ENCODE measurements around the gene DPYD.

Gene DPYD

DNA sequence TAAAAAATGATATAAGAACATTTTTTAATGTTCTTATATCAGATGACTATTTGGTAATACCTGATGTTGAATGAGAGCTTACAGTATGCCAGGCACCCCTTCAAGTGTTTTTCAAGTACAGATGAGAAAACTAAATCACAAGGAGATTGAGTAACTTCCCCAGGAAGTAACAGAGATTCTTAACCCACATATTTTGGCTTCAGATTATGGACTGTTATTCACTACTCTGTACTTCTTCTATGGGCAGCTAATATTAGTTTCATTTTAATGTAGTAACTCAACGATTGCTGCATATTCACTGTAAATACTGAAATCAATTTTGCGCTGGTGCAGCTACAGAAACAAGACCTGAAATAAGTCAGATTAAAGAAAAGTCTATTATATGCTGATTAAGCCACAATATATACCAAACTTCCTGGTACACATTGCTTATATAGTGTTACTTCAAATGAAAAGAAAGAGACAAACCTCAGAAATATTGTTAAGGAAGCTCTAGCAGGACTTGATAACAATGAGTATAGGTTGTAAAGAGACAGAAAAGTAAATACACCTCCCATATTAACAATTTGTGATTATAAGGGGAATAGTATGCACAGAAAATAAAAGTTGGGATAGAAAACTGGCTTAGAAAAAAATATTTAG, 19.7 kb downstream of the DPYD start:
- DNase-seq (ENCODE audit: low read depth): peak; percentile 73
- H3K4me3 ChIP-seq (ENCODE audit: low read length): 0 out of 2 replicates have a peak overlapping the region, but pooled peaks have one; percentile 15
- TF ChIP-seq, protein P1, sequence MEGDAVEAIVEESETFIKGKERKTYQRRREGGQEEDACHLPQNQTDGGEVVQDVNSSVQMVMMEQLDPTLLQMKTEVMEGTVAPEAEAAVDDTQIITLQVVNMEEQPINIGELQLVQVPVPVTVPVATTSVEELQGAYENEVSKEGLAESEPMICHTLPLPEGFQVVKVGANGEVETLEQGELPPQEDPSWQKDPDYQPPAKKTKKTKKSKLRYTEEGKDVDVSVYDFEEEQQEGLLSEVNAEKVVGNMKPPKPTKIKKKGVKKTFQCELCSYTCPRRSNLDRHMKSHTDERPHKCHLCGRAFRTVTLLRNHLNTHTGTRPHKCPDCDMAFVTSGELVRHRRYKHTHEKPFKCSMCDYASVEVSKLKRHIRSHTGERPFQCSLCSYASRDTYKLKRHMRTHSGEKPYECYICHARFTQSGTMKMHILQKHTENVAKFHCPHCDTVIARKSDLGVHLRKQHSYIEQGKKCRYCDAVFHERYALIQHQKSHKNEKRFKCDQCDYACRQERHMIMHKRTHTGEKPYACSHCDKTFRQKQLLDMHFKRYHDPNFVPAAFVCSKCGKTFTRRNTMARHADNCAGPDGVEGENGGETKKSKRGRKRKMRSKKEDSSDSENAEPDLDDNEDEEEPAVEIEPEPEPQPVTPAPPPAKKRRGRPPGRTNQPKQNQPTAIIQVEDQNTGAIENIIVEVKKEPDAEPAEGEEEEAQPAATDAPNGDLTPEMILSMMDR (conservative IDR thresholded peaks at IDR 0.05; ENCODE audit: low read length): no peak

GRCh38 chr1:97898948-97899347, 21.9 kb downstream of the DPYD start:
- no peak for DNase-seq (ENCODE audit: low read depth)
- TF ChIP-seq, protein P1 (conservative IDR thresholded peaks at IDR 0.05; ENCODE audit: low read length): no peak
- no peak overlapping the region for H3K4me3 ChIP-seq (ENCODE audit: low read length)

DNA sequence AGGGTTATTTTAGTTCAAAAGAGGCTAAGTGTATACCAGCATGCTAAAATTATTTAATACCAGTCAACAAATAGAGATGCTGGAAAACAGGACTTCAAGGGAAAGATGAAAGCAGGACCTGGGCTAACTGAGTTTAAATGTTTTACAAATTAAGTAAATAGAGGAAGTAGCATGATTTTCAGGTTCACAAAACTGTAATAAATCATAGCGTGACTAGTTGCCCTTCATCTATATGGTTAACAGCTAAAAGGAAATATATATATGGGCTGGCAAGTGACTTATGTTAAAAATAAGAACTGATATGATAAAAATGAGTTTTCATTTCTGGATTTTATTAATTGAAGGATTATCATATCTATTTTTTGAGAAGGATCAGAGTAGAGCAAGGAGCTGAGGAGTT, 25.6 kb downstream of the DPYD start:
- DNase-seq (ENCODE audit: low read depth): no peak
- TF ChIP-seq, protein P1 (conservative IDR thresholded peaks at IDR 0.05; ENCODE audit: low read length): no peak
- no peak overlapping the region for H3K4me3 ChIP-seq (ENCODE audit: low read length)

- H3K4me3 ChIP-seq (ENCODE audit: low read length): no peak overlapping the region
- TF ChIP-seq, protein P1 (conservative IDR thresholded peaks at IDR 0.05; ENCODE audit: low read length): no peak
- no peak for DNase-seq (ENCODE audit: low read depth)
These were observed 27.0 kb downstream of the DPYD start for GRCh38 chr1:97893844-97894243.

DNA sequence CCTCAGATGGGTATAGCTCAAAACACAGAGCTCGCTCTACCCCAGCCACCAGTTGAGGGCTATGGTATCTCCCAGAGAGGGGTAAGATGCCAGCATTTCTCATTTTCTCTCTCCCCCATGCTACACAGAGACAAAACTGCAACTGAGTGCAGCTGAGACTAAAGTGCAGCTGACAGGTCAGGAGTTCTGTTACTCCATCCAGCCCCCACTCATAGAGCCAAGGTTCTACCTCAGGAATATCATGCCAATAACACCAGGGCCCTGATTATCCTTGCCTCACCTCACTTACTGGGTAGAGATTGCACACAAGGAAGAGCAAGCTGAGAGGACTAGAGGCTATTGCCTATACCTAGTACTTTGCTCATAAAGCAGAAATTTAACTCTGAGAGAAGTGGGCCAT, 34.6 kb downstream of the DPYD start:
- TF ChIP-seq, protein P1 (conservative IDR thresholded peaks at IDR 0.05; ENCODE audit: low read length): no peak
- DNase-seq (ENCODE audit: low read depth): no peak

GRCh38 chr1:97883823-97884222, 37.0 kb downstream of the DPYD start:
- no peak overlapping the region for H3K4me3 ChIP-seq (ENCODE audit: low read length)
- no peak for DNase-seq (ENCODE audit: low read depth)
- TF ChIP-seq, protein P1 (conservative IDR thresholded peaks at IDR 0.05; ENCODE audit: low read length): no peak

More for the DNA sequence above, 34.6 kb downstream of the DPYD start:
- H3K4me3 ChIP-seq (ENCODE audit: low read length): no peak overlapping the region

GRCh38 chr1:97877307-97877706, 43.5 kb downstream of the DPYD start:
- DNase-seq (ENCODE audit: low read depth): peak; percentile 30
- TF ChIP-seq, protein P1 (conservative IDR thresholded peaks at IDR 0.05; ENCODE audit: low read length): no peak

More at GRCh38 chr1:97877307-97877706, 43.5 kb downstream of the DPYD start:
- H3K4me3 ChIP-seq (ENCODE audit: low read length): no peak overlapping the region

Data from AG10803 (cell line).